Measurements from ENCODE around the gene TTC13. TPM values are rescaled to one million over a fixed set of nuclear protein-coding genes. Genes with fewer than 3 reads are reported as not detected.

The TTC13 gene
- total RNA-seq, 1 donor from 2014 or later, result 20.9 TPM

GRCh38 chr1:230943048-230943593, 35.5 kb downstream of the TTC13 start:
- TF ChIP-seq, protein P1, sequence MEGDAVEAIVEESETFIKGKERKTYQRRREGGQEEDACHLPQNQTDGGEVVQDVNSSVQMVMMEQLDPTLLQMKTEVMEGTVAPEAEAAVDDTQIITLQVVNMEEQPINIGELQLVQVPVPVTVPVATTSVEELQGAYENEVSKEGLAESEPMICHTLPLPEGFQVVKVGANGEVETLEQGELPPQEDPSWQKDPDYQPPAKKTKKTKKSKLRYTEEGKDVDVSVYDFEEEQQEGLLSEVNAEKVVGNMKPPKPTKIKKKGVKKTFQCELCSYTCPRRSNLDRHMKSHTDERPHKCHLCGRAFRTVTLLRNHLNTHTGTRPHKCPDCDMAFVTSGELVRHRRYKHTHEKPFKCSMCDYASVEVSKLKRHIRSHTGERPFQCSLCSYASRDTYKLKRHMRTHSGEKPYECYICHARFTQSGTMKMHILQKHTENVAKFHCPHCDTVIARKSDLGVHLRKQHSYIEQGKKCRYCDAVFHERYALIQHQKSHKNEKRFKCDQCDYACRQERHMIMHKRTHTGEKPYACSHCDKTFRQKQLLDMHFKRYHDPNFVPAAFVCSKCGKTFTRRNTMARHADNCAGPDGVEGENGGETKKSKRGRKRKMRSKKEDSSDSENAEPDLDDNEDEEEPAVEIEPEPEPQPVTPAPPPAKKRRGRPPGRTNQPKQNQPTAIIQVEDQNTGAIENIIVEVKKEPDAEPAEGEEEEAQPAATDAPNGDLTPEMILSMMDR (conservative IDR thresholded peaks at IDR 0.05), result no peak
- Mint-ChIP-seq H3K4me1 (no peaks in the 10 kb centered on the region), H3K27me3 (ENCODE audit: low read depth) (no peaks in the 10 kb centered on the region), H3K9me3 (no peaks in the 10 kb centered on the region), H3K27ac (ENCODE audit: unreplicated experiment) (no peak overlapping the region), H3K36me3 (ENCODE audit: low read depth) (peaks cover 12% of the 10 kb centered on the region), H3K4me3 (no peak overlapping the region)
- no peak for DNase-seq (ENCODE audit: low read depth, low spot score)

- no peaks in the 10 kb centered on the region for H3K4me1 Mint-ChIP-seq
- TF ChIP-seq, protein P1 (conservative IDR thresholded peaks at IDR 0.05), result no peak
- peaks cover 12% of the 10 kb centered on the region for H3K36me3 Mint-ChIP-seq (ENCODE audit: low read depth)
- no peak for DNase-seq (ENCODE audit: low read depth, low spot score)
- H3K27me3 Mint-ChIP-seq (ENCODE audit: low read depth), result no peaks in the 10 kb centered on the region
- H3K27ac Mint-ChIP-seq (ENCODE audit: unreplicated experiment), result no peak overlapping the region
- H3K4me3 Mint-ChIP-seq, result no peak overlapping the region
- no peaks in the 10 kb centered on the region for H3K9me3 Mint-ChIP-seq
Measured at GRCh38 chr1:230940848-230941247, 37.8 kb downstream of the TTC13 start.

GRCh38 chr1:230939806-230940489, 38.7 kb downstream of the TTC13 start:
- TF ChIP-seq, protein P1 (conservative IDR thresholded peaks at IDR 0.05), result no peak
- Mint-ChIP-seq H3K27ac (ENCODE audit: unreplicated experiment) (no peak overlapping the region), H3K4me1 (no peaks in the 10 kb centered on the region), H3K27me3 (ENCODE audit: low read depth) (no peaks in the 10 kb centered on the region), H3K4me3 (no peak overlapping the region), H3K9me3 (no peaks in the 10 kb centered on the region), H3K36me3 (ENCODE audit: low read depth) (peaks cover 12% of the 10 kb centered on the region)
- DNase-seq (ENCODE audit: low read depth, low spot score), result no peak

GRCh38 chr1:230938924-230939368, 39.7 kb downstream of the TTC13 start:
- Mint-ChIP-seq H3K9me3 (no peaks in the 10 kb centered on the region), H3K4me1 (no peaks in the 10 kb centered on the region), H3K27ac (ENCODE audit: unreplicated experiment) (no peak overlapping the region), H3K36me3 (ENCODE audit: low read depth) (peaks cover 12% of the 10 kb centered on the region), H3K4me3 (no peak overlapping the region), H3K27me3 (ENCODE audit: low read depth) (no peaks in the 10 kb centered on the region)
- DNase-seq (ENCODE audit: low read depth, low spot score), result no peak
- TF ChIP-seq, protein P1 (conservative IDR thresholded peaks at IDR 0.05), result no peak

DNA sequence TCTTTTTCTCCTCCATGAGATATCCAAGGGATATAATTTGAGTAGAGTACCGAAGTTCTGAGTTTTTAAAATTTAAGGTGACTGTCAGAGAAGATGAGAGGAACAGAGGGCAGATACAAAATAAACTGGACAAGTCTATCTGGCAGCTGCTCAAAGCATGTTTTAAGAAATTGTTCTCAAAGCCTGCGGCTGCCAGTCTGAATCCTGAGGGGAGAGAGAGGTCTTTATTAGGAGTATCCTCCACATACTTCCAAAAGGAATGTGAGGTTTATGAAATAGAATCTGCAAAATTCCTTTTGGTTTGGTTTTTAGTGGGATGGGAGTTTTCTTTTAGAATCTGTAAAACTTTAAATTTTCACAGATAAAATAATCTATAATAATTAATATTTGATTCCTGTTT, 41.3 kb downstream of the TTC13 start:
- Mint-ChIP-seq H3K36me3 (ENCODE audit: low read depth) (peaks cover 9% of the 10 kb centered on the region), H3K4me3 (no peak overlapping the region), H3K27me3 (ENCODE audit: low read depth) (no peaks in the 10 kb centered on the region), H3K4me1 (no peaks in the 10 kb centered on the region), H3K27ac (ENCODE audit: unreplicated experiment) (no peak overlapping the region), H3K9me3 (no peaks in the 10 kb centered on the region)
- TF ChIP-seq, protein P1 (conservative IDR thresholded peaks at IDR 0.05), result no peak
- DNase-seq (ENCODE audit: low read depth, low spot score), result no peak
